Activated CD4-positive, alpha-beta T cell treated with anti-CD3 and anti-CD28 coated beads for 4 hours (primary cell): ENCODE data around the gene DCAF16.
"Not testable (repeated sequence)": the region's sequence is repeated elsewhere in the genome, so short reads cannot be mapped to it uniquely, and the experiment has no call there.

Source experiments
- DNase-seq, 2 donors: peaks; one replicate each; pipeline ENCODE4 v3.0.0-alpha.2; 2020

DCAF16 gene

DNA sequence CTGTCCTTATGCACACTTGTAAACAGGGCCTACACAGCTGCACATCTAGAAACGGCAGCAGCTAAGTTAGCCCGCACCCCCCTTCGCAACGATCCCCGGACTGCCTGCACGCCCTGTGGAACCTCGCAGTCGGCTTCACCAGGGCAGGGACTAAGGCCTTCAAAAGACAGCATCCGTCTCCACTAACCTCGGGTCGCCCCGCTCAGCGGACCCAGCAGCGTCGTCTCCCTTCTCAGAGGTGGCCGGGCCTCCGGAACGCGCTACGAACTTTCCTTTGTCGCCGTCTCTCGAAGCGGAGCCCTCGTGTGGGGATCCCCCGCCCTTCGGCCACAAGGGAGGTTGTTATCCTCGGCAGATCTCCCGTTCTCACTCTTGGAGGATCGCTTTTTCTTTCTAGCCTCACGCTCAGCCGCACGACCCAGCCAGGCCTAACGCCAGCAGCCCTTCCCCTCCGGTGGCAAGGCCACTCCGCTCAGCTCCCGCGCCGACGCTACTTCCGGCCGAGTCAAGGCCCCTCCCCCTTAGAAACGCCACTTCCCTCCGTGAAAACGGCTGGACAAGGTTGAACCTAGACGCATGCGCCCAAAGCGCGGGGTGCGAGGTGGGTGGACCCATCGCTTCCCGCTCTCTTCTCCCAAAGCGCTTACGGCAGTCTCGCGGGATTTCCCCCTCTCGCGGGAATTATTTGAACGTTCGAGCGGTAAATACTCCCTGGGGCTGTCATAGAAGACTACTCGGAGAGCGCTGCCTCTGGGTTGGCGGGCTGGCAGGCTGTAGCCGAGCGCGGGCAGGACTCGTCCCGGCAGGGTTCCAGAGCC, at the start of gene DCAF16, which contains the start of gene NCAPG:
Gene DCAF16 (minus strand): TSS at position 498 of the 818 bp plus-strand sequence. CDS start 6,616 bp downstream, outside the sequence.
Gene NCAPG (plus strand): TSS at position 720 of the 818 bp plus-strand sequence. CDS start 99 bp downstream, outside the sequence.
- DNase-seq = peak; percentile 98 to 99

DNA sequence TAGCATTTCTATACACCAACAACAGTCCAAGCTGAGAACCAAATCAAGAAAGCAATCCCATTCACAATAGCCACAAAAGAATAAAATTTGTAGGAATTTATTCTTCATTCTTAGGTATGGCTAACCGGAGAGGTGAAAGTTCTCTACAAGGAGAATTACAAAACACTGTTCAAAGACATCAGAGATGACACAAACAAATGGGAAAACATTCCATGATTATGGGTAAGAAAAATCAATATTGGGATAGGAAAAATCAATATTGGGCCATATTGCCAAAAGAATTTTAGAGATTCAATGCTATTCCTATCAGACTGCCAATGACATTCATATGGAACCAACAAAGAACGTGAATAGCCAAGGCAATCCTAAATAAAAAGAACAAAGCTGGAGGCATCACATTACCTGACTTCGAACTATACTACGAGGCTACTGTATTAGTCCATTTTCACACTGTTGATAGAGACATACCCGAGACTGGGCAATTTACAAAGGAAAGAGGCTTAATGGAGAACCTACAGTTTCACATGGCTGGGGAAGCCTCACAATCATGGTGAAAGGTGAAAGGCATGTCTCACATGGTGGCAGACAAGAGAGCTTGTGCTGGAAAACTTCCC, 49.3 kb upstream of the DCAF16 start:
- no peak for DNase-seq

DNA sequence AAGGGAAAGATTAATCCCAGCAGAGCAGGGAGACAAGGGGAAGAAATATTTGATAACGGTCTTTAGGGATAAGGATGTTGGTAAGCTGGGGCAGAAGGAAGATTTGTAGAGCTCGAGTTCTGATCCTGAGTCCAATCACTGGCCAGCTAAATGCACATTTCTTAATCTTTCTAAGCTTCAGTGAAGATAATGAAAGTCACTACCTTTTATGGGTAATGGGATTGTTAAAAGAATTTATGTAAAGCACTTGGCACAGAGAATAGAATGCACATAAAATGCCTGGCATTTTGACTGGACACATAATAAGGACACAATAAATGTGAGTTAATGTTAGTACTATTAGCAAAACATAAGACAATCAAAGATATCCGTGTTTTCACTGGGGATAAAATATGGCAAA, 43.5 kb upstream of the DCAF16 start:
- DNase-seq = no peak

DNA sequence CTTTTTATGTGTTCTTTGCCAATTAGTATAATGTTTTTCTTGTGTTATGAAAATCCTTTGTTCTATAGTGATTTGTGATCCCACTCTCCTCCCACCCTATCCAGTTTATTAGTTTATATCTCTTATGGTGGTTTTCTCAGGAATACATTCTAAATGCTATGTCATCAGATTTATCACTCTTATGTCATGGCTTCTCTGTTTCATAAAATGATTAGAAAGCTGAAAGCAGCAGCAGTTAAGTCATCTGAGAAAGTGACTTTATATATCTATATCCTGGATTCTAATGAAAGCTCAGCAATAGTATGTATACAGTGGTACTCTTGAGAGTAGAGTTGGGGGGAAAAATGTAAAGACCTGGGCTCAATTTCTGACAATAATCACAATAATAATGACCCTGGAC, 41.4 kb upstream of the DCAF16 start:
- no peak for DNase-seq

DNA sequence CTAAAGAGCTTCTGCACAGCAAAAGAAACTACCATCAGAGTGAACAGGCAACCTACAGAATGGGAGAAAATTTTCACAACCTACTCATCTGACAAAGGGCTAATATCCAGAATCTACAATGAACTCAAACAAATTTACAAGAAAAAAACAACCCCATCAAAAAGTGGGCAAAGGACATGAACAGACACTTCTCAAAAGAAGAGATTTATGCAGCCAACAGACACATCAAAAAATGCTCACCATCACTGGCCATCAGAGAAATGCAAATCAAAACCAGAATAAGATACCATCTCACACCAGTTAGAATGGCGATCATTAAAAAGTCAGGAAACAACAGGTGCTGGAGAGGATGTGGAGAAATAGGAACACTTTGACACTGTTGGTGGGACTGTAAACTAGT, 39.7 kb upstream of the DCAF16 start:
- not testable (repeated sequence) for DNase-seq

DNA sequence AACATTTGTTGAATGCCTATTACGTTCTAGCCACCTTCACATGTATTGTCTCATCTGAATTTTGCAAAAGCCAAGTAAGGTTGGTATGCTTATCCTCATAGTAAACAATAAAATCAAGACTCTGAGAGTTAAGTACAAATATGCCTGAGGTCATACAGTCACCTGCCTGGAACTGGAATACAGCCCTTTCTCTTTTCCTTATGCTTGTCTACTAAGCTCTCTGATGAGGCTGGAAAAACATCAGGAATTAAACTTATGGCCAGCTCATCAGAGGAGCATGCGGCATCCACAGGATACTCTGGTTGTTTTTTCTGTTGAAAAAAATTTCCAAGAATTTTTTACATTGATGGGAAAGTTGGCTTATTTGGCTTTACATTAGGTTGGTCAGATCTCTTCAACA, 35.7 kb upstream of the DCAF16 start:
- DNase-seq = no peak

DNA sequence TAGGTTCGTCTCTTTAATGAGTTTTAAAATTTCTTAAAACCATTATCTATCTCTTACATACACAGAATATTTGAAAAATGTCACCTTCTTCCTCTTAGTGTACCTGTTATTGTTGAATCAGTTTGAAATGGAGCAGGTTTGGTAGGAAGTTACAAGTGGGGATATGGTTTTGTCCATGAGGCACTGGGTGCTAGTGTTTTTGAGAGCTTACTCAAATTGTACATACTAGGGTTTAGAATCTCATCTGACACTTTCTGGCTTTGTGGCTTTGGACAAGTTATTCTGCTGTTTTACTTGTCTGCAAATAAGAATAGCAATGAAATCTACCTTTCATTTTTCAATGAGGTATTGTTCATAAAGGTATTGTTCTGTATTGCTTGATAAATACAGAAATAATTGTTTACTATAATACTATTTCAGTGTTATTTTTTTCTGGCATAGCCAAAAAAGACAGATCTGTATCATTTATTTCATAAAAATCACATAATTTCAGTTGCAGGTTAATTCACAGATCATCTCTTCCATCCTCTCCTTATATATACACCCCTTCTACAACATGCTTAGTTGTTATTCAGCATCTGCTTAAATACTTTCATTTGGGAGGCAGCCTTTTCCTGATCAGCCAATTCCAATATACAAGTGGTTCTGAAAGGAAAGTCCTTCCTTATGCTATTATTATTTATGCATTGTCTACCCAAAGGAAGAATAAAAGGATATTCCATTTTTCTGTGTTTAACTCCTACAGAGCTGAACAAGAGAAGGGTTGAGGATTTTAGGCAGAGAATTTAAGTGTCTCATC, 13.5 kb upstream of the DCAF16 start:
- no peak for DNase-seq

DNA sequence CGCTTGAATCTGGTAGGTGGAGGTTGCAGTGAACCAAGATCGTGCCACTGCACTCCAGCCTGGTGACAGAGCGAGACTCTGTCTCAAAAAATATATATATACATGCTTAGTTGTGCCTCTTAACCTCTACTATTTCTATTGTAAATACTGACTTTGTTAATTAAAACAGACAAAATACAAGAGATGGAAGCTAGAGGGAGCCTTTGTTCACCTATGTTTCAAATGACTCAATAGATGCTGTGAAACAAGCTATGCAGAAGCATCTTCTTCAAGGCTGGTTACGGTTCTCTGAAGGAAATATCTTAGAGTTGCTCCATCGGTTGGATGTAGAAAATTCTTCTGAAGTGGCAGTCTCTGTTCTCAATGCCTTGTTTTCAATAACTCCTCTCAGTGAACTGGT, 6.5 kb upstream of the DCAF16 start:
- DNase-seq = no peak

DNA sequence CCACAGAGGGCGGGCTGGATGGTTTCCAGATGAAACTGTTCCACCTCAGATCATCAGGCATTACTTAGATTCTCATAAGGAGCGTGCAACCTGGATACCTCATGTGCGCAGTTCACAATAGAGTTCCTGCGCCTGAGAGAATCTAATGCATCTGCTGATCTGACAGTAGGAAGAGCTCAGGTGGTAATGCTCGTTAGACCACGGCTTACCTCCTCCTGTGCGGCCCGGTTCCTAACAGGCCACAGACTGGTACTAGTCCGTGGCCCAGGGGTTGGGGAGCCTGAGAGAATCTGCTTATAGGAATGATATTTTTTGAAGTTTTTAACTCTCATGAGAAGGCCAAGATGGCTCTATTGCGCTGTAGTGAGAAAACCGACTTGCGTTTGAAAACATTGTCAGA, 5.6 kb upstream of the DCAF16 start:
- no peak for DNase-seq

DNA sequence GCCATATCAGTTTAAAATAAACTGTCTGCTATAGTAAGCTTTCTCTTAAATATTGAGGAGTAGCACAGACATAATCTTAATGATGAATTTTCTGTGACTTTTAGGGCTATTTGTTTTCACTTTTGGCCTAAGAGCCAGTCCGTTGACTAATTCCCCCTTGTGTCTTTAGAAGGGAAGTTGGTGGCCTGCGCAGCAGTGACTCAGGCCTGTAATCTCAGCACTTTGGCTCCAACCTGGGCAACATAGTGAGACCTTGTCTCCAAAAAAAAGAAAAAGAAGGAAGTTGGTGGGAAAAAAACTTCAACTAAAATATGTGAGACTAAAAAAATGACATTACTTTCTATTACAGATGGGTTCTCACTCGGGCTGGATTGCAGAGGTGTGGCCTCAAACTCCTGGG, 3.6 kb upstream of the DCAF16 start:
- DNase-seq = no peak

DNA sequence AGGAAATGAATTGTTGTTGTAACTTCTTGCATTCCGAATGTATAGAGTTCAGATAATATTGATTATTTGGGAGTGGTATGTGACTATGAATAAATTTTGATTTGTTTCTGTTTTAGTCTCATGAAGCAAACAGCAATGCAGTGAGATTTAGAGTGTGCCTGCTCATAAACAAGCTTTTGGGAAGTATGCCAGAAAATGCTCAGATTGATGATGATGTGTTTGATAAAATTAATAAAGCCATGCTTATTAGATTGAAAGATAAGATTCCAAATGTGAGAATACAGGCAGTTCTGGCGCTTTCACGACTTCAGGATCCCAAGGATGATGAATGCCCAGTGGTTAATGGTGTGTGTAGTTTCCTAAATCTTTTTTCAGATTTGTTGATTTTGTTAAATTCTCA, 2.2 kb upstream of the DCAF16 start:
- DNase-seq = no peak

DNA sequence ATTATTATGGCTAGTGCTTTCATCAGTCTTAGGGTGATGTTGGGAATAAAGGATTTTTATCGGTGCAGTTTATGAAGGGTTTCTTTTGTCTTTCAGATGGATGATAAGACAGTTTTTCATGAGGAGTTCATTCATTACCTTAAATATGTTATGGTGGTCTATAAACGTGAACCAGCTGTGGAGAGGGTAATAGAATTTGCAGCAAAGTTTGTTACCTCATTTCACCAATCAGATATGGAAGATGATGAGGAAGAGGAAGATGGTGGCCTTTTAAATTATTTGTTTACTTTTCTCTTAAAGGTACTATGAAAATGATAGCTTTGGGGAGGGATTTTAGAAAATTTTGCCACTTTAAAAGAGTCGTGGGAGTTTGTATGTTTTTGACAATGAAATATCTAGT, 1.6 kb upstream of the DCAF16 start:
- no peak for DNase-seq

DNA sequence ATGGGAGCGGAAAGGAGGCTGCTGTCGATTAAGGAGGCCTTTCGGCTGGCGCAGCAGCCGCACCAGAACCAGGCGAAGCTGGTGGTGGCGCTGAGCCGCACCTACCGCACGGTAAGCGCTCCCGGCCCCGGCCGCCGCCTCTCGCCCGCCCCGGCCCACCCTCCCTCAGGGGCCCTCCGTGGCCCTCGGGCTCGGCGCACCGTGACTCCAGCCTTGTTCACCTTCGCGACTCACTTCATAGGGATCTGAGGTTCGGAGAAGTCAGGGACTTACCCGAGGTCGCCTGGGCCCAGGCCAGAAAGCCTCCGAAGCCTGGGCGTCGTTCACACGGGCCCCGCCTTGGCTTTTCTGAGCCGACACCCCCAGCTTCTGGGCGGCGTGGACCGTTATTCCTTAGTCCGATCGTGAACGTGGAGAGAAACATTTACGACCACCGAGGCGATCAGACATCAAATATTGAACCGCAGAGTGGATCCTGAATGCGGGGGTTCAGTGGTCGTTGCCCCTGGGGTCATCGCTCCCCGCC, 584 bp upstream of the DCAF16 start:
- DNase-seq = no peak

DNA sequence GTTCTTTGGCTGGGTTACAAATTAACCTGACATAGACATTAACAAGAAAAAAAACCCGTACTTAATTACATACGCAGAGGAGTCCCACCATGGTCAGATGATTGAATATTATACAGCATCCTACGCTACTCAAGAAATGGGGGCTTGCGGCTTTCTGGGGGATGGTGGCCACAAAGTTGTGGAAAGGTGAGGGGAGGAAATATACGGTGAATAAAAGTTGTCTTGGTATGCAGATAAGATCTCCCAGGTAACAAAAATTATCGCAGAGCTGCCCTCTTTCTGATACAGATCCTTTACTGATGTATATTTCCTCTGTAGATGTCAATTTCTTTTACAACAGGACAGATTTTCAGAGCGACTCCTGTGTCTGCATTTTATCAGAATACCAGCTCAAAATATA, 890 bp downstream of the DCAF16 start:
- no peak for DNase-seq

DNA sequence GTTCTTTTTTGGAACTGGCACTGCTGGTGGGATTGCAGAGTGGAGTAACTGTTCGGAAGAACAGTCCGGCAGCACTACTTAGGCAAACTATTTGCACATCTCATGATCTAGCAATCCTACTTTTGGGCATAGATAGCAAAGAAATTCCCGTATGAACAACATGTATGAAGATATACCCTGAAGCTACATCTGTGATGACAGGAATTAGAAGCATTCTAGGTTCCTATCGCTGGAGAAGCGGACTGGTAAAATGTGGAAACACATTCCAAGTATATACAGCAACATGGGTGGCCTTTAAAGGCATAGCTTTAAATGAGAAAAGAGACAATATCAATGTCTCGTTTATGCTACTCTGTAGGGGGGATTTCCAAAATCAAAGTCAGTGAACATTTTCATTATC, 3.1 kb downstream of the DCAF16 start:
- DNase-seq = no peak

DNA sequence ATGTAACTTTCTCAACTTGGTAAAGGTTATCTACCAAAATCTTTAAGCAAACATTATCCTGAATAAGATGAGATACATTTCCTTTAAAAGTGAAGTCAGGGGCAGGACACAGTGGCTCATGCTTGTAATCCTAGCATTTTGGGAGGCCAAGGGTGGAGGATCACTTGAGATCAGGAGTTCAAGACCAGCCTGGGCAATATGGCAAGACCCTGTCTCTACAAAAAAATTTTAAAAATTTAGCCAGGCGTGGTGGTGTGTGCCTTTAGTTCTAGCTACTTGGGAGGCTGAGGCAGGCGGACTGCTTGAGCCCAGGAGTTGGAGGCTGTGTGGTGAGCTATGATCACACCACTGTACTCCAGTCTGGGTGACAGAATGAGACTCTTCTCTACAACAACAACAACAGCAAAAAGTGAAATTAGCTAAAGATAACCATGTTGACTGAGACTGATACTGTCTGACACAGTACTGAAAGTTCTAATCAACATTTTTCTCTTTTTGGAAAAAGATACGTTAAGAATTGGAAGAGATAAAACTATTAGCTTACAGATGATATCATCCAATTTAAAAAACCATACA, 4.9 kb downstream of the DCAF16 start:
- DNase-seq = no peak

DNA sequence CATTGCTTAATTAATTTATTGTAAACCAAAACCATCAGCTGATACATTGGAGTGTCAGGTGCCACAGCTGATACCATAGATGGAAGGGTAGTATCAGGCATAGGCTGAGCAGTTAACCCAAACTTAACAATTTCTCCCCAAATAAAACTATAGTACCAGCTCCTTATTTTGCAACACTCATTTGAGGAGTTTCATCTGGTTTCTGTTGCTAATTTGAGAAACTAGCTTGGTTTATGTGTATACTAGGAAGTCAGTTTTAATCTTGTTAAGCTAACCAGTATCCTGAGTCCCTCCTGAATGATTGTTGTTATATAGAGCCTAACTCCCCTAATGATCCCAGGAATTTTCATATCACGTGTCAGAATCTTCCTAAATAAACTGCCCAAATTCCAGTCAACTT, 12.7 kb downstream of the DCAF16 start:
- DNase-seq = no peak

DNA sequence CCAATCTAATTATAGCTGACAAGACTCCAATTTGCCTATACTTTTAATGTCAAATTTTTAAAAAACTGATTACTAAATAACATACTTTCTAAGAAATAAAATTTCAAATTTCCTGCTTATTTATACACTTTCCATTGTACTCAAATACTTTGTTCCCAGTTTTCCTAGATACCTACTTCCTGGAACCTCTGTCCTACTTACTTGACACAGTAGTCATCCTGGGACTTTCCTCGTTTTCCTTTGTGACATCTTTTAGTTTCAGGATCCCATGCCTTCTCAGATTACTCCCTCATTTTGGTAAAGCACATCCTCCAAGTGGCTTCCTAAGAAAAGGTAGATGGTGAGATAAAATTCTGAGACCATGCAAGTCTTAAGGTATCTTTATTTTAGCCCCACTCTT, 15.8 kb downstream of the DCAF16 start:
- DNase-seq = no peak

DNA sequence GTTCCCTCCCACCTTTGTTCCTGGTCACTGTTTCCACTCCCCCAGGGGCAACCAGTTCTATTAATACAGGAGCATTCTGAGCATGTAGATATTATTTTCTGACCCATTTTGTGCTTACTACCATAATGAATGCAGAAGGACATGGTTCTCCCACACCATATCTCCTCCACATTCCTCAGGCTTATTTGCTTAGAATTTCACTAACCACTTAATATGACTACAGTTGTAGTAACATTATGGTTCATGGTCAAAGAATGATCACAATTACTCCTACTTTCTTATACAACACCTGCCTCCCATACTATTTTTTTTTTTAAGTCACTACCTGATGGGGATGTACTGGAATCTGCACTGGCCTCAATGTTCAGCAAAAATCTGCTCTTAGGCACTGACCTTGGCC, 21.6 kb downstream of the DCAF16 start:
- DNase-seq = no peak

DNA sequence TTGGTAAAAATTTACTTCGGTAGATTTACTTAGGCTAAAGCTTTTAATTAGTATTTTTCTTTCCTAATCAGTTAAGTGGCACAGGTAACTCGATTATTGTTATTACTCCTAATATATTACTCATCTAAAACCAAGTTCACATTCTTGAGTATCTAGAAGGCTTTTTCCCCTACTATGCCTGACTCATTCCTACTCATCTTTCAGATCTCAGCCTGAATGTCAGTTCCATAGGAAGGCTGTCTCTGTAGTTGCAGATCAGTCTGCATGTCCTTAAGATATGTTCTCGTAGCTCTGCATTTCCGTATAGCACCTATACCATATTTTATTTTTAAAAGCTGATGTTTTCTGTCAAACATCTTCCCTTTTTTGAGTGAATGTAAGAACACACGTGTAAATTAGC, 23.2 kb downstream of the DCAF16 start:
- DNase-seq = no peak

DNA sequence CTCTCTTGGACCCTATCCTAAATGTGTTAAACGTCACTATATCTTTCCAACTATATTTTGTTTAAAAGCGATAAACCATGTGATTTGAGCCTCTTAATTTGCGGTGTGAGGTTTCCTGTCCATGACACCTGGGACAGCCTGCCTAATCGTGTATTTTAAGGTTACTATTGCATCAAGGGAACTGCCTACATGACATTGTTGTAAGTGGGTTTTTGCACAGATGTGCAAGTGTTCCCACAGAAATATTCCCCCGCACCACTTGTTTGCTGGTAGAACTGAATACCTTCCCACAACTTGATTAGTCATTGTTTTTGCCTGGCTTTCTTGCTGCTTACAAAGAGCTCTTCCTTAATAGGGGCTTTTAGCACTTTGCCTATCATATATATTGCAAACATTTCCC, 24.0 kb downstream of the DCAF16 start:
- DNase-seq = no peak

DNA sequence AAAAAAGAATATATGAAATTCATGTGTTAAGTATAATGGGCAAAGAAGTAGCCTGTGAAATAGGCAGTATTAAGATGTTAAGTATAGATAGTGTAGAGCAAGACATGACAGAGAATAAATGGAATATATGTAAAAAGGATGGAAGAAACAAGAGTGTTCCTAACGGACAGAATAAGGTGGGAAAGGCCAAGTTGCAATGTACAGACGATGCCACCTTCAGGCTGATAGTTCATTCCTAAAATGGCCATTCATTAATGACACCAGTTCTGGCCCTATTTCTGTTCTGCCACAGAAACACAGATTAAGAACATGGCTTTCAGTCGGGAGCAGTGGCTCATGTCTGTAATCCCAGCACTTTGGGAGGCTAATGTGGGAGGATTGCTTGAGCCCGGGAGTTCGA, 24.7 kb downstream of the DCAF16 start:
- DNase-seq = no peak
